Endometrial microvascular endothelial cells (primary cell): ENCODE measurements around the gene INTS2. TPM values are rescaled to one million over a fixed set of nuclear protein-coding genes. Genes with fewer than 3 reads are reported as not detected.
"Not testable (repeated sequence)": the region's sequence is repeated elsewhere in the genome, so short reads cannot be mapped to it uniquely, and the experiment has no call there.

Experiments
- in situ Hi-C: cut with HindIII; loops from 2 replicates; pipeline ENCODE4 v1.10.0; 2017; ENCODE audit warnings: low sequenced_read_pairs, low pct_unique_long_range_greater_than_20kb; ENCODE audit errors: inconsistent ontology term
- total RNA-seq: library from RNA; depleted of rRNA; stranded (reverse); fragments of >200 nt; gene quantifications from one replicate; pipeline ENCODE4 v1.2.3, GENCODE V29; 2015; ENCODE audit errors: inconsistent ontology term

Gene INTS2
- total RNA-seq, 1 donor from 2014 or later, result 9.8 TPM

GRCh38 chr17:61828694-61829093, 99.1 kb downstream of the INTS2 start:
- in situ Hi-C loops, result no loop called here

GRCh38 chr17:61827649-61828395, 100.0 kb downstream of the INTS2 start:
- in situ Hi-C loops, result no loop called here

- in situ Hi-C loops, result not testable (repeated sequence)
These were observed 100.9 kb downstream of the INTS2 start for GRCh38 chr17:61826866-61827265.

GRCh38 chr17:61826198-61826597, 101.6 kb downstream of the INTS2 start:
- in situ Hi-C loops, result not testable (repeated sequence)

GRCh38 chr17:61825448-61826137, 102.2 kb downstream of the INTS2 start:
- in situ Hi-C loops, result no loop called here

- in situ Hi-C loops, result no loop called here
These were observed 105.2 kb downstream of the INTS2 start for GRCh38 chr17:61822326-61823285.

- in situ Hi-C loops, result no loop called here
These were observed 106.1 kb downstream of the INTS2 start for GRCh38 chr17:61821655-61822054.

GRCh38 chr17:61819265-61819664, 108.5 kb downstream of the INTS2 start:
- in situ Hi-C loops, result not testable (repeated sequence)

- in situ Hi-C loops, result no loop called here
These were observed 109.6 kb downstream of the INTS2 start for GRCh38 chr17:61818225-61818624.

GRCh38 chr17:61817452-61817851, 110.3 kb downstream of the INTS2 start:
- in situ Hi-C loops, result no loop called here

- in situ Hi-C loops, result no loop called here
These were observed 111.2 kb downstream of the INTS2 start for GRCh38 chr17:61816538-61816937.

- in situ Hi-C loops, result no loop called here
These were observed 111.8 kb downstream of the INTS2 start for GRCh38 chr17:61815863-61816503.

Other genes with a start within 250 kb of the INTS2 start
- gene BRIP1, start 64.5 kb downstream of the INTS2 start, total RNA-seq, result 7.5 TPM
- gene MED13, start 137.3 kb upstream of the INTS2 start, total RNA-seq, result 21.6 TPM